Effector memory CD4-positive, alpha-beta T cell (primary cell): ENCODE data around the gene CLCN3.

Experiments used
- DNase-seq, 3 donors: peaks; one replicate each; pipeline ENCODE4 v3.0.0-alpha.2; 2020
- H3K27ac ChIP-seq: 2 replicates; pipeline ENCODE4 v1.7.0; 2013; ENCODE audit warnings: mild to moderate bottlenecking, low read length, moderate library complexity; ENCODE audit not compliant: insufficient read depth, poor library complexity, severe bottlenecking
- H3K27me3 ChIP-seq: replicated peaks from 2 replicates; pipeline ENCODE4 v1.7.0; 2013; ENCODE audit warnings: mild to moderate bottlenecking, low read length; ENCODE audit not compliant: insufficient read depth, control insufficient read depth, poor library complexity, severe bottlenecking
- H3K36me3 ChIP-seq: 2 replicates; pipeline ENCODE4 v1.7.0; 2013; ENCODE audit warnings: mild to moderate bottlenecking, low read length, moderate library complexity; ENCODE audit not compliant: control insufficient read depth, insufficient read depth
- H3K4me1 ChIP-seq: 2 replicates; pipeline ENCODE4 v1.7.0; 2013; ENCODE audit warnings: low read length, mild to moderate bottlenecking; ENCODE audit not compliant: control insufficient read depth, insufficient read depth, poor library complexity, severe bottlenecking
- H3K4me3 ChIP-seq: 2 replicates; pipeline ENCODE4 v1.7.0; 2013; ENCODE audit warnings: low read length, low read depth, mild to moderate bottlenecking; ENCODE audit not compliant: insufficient read depth, poor library complexity, severe bottlenecking
- H3K9me3 ChIP-seq: 2 replicates; pipeline ENCODE4 v1.7.0; 2013; ENCODE audit warnings: mild to moderate bottlenecking, low read length, moderate library complexity; ENCODE audit not compliant: control insufficient read depth

Gene CLCN3

GRCh38 chr4:169682372-169683047 is 62.1 kb downstream of the CLCN3 start:
- Histone ChIP-seq H3K27ac (no peak overlapping the region), H3K9me3 (no peaks in the 10 kb centered on the region), H3K27me3 (no peaks in the 10 kb centered on the region), H3K4me3 (no peak overlapping the region), H3K36me3 (peaks cover 9% of the 10 kb centered on the region), H3K4me1 (no peaks in the 10 kb centered on the region)
- no peak for DNase-seq

DNA sequence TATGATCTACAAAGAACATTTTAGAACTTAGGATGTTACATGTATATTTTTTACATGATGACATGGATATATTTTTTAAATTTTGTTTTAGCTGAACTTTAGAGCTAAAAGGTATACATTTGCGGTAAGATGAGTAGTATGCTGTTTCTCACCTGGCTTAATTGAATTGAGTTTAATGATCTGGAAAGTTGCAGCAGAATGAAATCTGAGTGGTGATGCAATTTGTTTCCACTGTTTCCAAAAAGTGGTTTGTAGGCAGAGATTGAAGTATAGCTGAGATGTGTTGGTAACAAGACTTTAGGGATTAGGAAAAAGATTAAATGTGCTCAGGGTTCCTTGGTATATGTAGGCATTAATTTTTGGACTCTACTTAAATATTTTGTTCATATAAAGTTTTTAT is 69.3 kb downstream of the CLCN3 start:
- H3K4me1 ChIP-seq = no peaks in the 10 kb centered on the region
- H3K36me3 ChIP-seq = peaks cover 19% of the 10 kb centered on the region
- no peak overlapping the region for H3K4me3 ChIP-seq
- no peak for DNase-seq
- H3K27me3 ChIP-seq = no peaks in the 10 kb centered on the region
- no peak overlapping the region for H3K27ac ChIP-seq
- H3K9me3 ChIP-seq = no peaks in the 10 kb centered on the region

- Histone ChIP-seq H3K9me3 (no peaks in the 10 kb centered on the region), H3K27me3 (no peaks in the 10 kb centered on the region), H3K4me1 (no peaks in the 10 kb centered on the region), H3K4me3 (no peak overlapping the region), H3K36me3 (peaks cover 18% of the 10 kb centered on the region), H3K27ac (no peak overlapping the region)
- DNase-seq = no peak
These were observed 70.4 kb downstream of the CLCN3 start for GRCh38 chr4:169690787-169691186.

DNA sequence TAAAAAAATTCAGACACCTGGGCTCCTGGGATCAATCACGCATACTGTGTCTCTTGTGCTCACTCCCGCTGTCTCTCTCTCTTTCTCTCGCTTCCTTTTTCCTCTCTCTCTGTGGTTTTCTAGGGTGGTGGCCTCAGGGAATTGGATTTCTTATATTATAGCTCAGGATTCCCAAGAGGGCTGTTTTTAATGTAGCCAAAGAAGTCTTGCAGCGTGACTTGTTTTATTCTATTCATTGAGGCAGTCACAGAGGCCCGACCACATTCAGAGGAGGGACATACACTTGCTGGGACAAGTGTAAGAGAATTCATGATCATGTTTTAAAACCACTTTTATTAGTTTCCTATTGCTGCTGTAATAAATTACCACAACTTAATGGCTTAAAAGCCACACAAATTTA is 78.0 kb downstream of the CLCN3 start:
- Histone ChIP-seq H3K27ac (no peak overlapping the region), H3K4me3 (no peak overlapping the region), H3K27me3 (no peaks in the 10 kb centered on the region), H3K9me3 (no peaks in the 10 kb centered on the region), H3K4me1 (no peaks in the 10 kb centered on the region), H3K36me3 (peaks cover 15% of the 10 kb centered on the region)
- DNase-seq = no peak

GRCh38 chr4:169707958-169708643 is 87.7 kb downstream of the CLCN3 start:
- H3K27ac ChIP-seq = no peak overlapping the region
- H3K4me1 ChIP-seq = no peaks in the 10 kb centered on the region
- peaks cover 18% of the 10 kb centered on the region for H3K36me3 ChIP-seq
- DNase-seq = no peak
- no peak overlapping the region for H3K4me3 ChIP-seq
- no peaks in the 10 kb centered on the region for H3K9me3 ChIP-seq
- no peaks in the 10 kb centered on the region for H3K27me3 ChIP-seq

DNA sequence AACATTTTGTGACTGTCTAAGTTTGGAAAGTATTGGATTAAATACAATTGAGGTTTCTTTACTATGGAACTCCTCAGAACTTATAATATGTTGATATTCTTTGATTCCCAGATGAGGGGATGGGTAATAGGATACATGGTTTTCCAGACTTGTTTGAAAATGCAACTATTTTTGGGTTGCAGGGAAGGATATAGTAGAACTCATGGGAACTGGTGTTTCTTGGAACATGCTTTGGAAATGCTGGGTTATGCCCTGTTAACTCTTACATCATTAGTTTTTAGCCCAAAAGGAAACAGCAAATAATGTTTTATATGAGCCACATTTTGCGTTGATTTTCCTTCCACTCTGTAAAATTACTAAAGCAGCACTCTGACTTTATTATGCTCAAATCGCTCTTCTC is 95.4 kb downstream of the CLCN3 start:
- H3K27me3 ChIP-seq = no peaks in the 10 kb centered on the region
- H3K27ac ChIP-seq = no peak overlapping the region
- H3K4me1 ChIP-seq = no peaks in the 10 kb centered on the region
- H3K4me3 ChIP-seq = no peak overlapping the region
- DNase-seq = no peak
- no peaks in the 10 kb centered on the region for H3K9me3 ChIP-seq
- H3K36me3 ChIP-seq = peaks cover 22% of the 10 kb centered on the region

GRCh38 chr4:169716677-169717076 is 96.3 kb downstream of the CLCN3 start:
- DNase-seq = no peak
- Histone ChIP-seq H3K4me1 (no peaks in the 10 kb centered on the region), H3K27me3 (no peaks in the 10 kb centered on the region), H3K36me3 (peaks cover 22% of the 10 kb centered on the region), H3K9me3 (no peaks in the 10 kb centered on the region), H3K4me3 (no peak overlapping the region), H3K27ac (no peak overlapping the region)

- no peak for DNase-seq
- Histone ChIP-seq H3K9me3 (no peaks in the 10 kb centered on the region), H3K27ac (no peak overlapping the region), H3K4me1 (no peaks in the 10 kb centered on the region), H3K36me3 (peaks cover 7% of the 10 kb centered on the region), H3K4me3 (no peak overlapping the region), H3K27me3 (no peaks in the 10 kb centered on the region)
These were observed 100.2 kb downstream of the CLCN3 start for GRCh38 chr4:169720529-169720928.

GRCh38 chr4:169723207-169723965 is 103.0 kb downstream of the CLCN3 start:
- Histone ChIP-seq H3K27me3 (no peaks in the 10 kb centered on the region), H3K27ac (no peak overlapping the region), H3K4me3 (no peak overlapping the region), H3K9me3 (no peaks in the 10 kb centered on the region), H3K36me3 (peaks cover 5% of the 10 kb centered on the region), H3K4me1 (no peaks in the 10 kb centered on the region)
- DNase-seq = no peak

GRCh38 chr4:169724260-169724659 is 103.9 kb downstream of the CLCN3 start:
- DNase-seq = no peak
- Histone ChIP-seq H3K36me3 (no peaks in the 10 kb centered on the region), H3K9me3 (no peaks in the 10 kb centered on the region), H3K27ac (no peak overlapping the region), H3K4me3 (no peak overlapping the region), H3K27me3 (no peaks in the 10 kb centered on the region), H3K4me1 (no peaks in the 10 kb centered on the region)
